Measurements from ENCODE around the gene GTF3A.

Gene GTF3A

DNA sequence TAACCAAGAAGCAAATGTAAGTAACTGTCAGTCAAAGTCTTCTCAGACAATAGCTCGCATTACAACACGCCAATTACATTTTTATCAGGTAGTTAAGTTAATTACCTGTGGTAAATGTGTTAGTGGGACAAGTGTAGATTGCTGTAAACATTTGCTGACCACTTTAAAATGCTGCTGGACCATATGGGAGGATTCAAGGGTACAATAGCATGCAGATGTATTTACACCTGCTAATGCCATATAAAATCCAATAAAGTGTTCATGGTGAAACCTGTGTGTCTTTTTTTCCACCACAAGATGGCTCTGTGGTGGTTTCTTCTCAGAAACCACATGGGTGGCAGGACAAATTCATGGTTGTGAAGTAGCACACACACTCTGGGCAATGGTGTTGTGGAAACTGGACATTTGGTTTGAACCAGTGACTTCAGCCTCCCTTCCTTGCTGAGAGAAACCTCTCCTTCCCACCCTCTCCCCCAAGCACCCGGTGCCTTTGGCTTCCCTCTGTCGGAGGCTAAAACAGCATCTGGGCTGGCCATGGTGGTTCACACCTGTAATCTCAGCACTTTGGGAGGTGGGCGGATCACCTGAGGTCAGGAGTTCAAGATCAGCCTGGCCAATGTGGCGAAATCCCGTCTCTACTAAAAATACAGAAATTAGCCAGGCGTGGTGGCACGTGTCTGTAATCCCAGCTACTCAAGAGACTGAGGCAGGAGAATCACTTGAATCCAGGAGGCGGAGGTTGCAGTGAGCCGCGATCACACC is 18.1 kb upstream of the GTF3A start:
- peak; percentile 44 to 71 for DNase-seq

DNA sequence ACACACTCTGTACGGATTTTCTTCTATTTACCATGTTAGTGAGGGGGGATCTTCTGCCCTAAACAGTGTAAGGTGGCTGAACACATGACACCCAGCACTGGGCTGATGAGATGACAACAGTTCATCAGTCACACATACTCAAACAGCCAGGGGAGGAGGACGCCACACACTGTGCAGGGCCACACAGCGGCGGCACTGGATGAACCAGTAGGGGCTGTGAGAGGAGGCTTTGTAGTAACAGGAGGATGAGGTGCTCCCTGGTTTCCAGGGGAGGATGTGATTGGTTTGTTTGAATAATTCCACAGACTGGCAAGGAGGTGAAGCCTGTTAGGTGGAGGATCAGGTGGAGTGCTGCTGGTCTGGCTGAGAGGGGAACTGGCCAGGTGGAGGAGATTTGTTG is 16.3 kb upstream of the GTF3A start:
- no peak for DNase-seq

DNA sequence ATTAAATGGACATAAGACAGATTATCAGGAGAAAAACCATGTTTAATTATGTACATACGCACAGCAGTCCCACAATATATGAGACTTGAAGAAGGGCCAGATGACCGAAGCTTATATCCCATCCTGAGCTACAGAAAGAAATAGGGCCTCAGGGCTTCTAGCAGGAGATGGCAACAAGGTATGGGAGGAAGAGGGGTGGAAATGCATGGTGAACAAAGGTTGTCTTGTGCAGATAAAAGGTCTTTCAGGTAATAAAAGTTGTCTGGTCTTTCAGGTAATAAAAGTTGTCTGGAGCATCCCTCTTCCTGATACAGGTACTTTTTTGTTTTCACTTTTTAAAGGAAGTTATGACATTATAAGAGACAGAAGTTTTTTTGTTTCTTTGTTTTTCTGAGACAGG is 15.4 kb upstream of the GTF3A start:
- no peak for DNase-seq

DNA sequence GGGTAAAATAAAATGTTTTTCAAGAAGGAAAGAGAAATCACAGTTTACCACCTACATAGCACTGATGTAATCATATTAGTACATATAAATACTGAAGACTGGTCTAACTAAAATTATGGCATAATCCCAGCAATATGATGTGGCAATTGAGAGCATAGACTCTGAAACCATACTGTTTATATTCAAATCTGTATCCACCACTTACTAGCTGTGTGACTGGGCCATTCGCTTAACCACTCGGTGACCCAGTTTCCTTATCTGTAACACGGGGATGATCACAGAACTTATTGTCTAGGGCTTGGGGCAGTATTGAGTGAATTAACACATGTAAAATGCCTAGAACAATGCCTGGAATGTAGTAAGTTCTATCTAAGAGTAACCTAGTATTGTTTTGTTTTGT is 13.1 kb upstream of the GTF3A start:
- DNase-seq = no peak

DNA sequence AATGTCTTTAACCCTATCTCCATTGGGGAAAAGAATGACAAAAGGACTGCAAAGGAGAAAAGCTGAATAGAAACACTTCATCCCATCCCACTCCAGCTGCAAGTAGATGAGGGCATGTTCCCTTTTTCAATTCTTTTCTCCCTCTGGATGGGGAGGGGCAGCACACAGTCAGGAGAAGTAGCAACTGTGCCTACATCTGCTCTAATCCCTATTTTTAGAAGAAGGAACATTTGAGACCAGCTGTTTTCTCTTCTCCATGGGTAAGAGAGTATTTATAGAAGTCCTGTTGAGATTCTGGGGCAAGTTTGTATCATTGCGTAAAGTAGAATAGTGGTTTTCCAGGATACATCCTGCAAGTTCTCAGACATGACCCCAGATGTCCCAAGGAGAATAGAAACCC is 9.3 kb upstream of the GTF3A start:
- no peak for DNase-seq

DNA sequence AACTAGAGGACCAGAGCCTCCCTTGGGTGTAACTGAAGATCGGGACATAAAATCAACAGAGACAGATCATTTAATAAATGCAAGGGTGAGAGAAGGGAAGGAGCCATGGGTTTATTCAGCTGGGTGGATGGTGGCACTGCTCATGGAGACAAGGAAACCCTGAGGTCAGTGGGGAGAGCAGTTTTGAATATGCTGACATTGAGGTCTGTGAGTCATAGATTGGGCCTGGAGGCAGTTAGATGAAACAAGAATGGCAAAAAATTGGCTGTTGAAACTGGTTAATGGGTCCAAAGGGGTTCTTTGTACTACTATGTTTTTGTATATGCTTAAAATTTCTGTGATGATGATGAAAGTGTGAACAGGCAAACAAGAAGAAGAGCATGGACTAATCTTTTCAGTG is 5.1 kb upstream of the GTF3A start:
- DNase-seq = no peak

DNA sequence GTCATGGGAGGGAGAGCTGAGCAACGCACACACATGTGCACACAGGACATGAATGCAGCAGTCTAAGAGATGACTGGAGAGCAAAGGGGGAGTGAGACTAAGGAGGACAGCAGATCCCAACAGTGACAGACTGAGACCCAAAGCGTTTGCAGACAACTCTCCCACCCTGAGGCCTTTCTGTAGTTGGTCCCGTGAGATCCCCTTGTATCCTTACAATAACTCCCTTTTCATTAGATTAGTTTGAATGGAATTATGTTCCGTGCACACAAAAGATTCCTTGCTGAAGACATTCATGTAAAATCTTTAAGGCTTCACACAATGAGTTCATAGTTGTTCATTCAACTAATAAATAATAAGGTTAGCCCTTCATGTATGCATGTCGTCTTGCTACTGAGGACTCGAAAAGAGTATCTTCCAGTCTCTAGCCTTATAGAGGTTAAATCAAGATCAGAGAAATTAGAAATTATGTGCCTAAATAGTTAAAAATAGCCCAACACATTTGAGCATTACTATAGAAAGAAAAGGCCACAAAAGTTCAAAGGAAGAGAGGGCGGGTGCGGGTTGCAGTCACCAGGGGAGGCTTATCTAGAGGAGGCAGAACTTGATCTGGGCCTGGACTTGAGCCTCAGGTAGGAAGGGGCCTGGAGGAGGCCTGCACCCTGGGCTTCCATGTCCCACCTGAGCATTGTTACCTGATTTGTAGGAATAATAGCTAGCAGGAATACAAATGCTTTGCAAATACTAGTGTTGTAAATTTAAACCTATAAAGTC is 3.1 kb upstream of the GTF3A start:
- no peak for DNase-seq

DNA sequence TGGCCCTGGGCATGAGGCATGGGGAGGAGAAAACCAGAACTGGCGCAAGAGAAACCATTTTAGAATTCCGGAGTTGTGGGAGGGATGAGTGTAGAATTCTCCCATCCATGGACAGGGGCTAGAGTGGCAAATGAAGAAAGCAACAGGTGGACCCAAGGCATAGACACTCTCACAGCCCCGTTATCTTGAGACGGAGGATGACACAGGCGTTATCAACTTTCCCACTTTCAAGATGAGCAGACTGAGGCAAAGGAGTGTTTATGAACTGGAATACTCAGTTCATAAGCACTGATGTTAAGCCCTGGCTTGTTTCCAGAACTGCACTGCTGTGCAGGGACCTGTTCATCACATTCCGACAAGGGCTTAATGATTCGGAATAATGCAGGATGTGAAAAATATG is 1.1 kb upstream of the GTF3A start:
- no peak for DNase-seq

DNA sequence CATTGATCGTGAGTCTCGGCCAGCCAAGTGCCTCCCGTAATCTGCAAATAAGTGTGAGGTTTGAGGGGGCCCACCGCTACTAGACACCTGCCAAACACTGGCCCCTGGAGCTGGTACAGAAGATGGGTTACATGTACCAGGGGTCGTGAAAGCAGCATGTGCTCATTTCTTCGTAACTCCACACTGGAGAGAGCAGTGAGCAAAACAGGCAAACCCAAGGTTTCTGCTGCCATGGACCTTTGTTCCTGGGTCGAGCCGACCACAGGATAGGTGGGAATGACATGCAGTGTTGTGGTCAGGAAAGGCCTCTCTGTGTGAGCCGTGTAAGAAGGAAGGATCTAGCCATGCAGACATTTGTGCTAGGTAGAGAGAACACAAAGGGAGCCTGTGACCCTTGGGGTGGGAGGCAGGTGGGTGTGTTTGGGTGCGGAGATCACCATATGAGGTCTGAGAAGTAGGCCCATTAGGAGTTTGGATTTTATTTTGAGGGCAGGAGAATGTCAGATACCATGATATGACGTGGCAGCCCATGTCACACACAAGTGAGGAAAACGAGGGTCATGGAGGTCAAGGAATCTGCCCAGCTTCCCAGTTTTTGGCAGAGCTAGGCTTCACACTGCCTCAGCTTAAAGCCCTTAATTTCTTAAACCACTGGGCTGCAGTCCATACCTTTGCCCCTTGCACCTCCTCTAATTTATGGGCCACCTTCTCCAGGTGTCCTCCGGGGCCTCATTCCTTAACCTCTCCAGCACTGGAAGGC is 919 bp downstream of the GTF3A start:
- DNase-seq = peak in 1 of 2 donors; percentile 26

DNA sequence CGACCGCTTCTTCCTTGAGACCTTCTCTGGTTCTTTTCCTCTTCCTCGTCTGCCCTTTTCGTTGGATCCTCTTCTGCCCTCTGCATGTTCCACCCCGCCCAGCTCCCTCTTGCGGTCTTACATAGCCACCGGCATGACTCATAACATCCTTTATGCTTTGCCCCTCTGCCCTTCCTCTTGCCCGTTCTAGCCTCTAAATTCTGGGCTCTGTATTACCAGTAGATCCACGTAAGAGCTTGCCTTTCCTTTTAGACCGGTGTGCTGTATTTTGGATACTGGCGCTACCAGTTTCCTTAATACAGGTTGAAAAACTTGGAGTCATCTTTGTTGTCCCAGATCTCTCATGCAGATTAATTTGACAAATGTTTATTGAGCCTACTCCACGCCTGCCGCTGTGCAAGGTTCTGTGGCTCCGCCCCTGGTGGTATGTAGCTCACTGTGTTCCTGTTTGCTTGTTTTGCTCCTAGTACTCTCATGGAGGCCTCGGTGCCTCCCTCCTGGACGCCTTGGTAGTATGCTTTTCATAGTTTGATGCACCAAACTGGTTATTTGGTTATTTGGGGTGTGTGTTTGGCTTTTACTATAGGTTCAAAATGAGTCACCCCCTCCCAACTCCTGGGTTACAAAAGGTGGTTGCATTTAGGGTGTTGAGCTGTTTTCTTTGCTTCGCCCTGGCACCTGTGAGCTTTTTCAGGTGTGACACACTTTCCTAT is 1.7 kb downstream of the GTF3A start:
- DNase-seq = peak; percentile 77 to 81

DNA sequence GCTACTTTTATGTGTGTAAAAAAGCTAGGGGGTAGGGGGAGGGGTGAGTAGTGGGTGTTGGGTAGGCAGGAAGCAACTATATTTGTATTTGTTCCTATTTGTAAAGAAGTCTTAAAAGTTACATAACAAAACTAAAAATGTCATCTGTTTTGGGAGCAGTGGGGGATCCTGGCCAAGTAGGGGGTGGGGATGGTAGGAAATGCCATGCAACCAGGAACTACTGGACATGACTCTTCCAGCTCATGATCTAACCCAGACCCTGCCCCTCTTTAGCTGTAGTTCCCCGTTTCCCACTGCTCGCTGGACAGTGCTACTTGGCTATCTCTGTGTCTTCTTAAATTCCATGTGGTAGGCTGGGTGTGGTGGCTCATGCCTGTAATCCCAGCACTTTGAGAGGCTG is 3.2 kb downstream of the GTF3A start:
- DNase-seq = peak; percentile 9 to 34

DNA sequence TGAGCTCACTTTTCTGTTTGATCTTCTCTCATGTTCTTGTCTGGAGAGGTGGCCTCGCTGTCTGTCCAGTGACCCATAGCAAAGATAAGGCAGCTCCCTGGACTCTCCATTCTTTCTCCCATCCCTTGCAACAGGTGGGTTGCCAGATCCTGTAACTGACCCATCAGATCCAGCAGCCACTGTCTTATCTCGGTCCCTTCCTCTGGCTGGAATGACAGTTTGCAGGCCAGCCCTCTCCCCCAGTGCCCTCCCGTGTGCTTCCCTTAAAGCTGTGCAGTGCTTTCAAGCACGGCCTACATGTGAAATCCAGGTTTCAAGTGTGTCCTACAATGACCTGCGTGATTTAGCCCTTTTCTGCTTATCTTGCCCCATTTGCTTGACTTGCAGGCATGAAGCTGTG is 3.7 kb downstream of the GTF3A start:
- DNase-seq = no peak

DNA sequence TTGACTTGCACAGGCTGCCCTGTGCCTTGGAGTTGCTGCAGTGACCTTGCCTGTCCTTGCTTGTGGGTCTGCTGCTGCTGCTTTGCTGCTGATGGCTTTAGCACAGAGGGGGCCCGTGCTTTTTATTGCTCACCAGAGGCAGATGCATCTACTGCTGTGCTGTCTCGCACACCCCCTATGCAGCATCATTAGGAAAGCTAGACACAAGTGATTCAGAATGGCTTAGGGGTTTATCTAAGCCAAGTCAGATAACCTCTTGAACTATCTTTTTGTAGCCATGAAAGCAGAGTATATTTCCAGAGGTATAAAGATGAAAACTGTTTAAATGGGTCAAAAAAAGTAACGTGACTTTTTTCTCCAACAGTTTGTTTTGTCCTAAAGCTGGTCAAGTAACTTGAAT is 7.8 kb downstream of the GTF3A start:
- no peak for DNase-seq

DNA sequence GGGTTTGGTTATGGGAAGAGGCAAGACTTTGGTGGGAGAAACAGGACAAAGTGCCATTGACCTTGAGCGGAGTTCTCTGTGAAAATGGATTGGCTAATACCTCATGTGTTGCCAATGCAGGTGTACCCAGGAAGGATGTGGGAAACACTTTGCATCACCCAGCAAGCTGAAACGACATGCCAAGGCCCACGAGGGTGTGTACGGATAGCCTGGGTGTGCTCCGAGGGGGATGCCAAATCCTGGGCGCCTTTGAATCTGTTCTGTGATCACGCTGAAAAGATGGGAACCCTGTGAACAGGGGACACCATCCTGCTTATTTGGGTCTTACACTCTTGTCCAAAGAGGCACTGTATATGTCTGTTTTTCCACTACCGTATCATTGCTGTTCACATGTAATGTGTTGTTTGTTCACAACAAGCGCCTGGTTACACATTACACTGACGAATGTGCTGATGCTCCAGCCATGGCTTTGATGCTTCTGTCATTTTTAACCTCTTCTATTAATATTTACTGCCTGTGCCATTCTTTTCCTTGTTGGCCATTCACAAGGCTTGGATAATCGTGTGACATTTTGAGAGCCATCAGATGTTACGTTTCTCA is 8.3 kb downstream of the GTF3A start:
- peak in 1 of 2 donors; percentile 47 for DNase-seq

DNA sequence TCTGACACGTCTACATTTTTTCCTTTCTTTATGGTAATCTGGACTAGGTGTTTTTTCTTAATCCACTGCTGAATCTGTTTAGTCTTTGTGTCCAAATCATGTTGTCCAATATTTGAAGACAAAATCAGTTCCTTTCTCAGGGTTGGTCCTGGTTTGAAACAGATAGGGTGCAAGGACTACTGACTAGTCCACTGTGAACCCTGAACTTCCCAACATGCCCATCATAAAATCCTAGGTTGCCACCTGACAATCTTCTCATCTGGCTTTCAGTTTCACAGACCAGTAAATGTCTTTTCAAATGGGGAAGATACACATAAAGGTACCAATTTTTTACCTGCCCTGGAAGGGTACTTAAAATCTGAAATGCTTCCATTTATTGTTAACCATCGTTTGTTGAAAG is 12.7 kb downstream of the GTF3A start:
- DNase-seq = no peak

DNA sequence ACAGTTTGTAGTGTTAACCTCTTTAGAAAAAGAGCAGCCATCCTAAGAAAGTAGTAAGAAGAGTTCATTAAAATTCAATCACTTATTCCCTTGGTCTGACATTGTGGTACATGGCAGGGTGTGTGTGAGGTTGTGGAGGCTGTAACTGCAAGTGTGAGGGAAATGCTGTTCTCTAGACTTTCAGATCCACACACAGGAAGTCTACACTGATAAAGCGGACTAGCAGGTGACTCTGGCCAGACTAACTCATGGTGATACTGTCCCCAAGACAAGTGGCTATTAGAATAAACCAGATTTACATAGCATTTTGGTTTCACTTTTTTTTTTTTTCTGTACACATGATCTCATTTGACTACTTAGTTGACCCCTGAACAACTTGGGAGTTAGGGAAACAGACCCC is 16.0 kb downstream of the GTF3A start:
- DNase-seq = no peak

DNA sequence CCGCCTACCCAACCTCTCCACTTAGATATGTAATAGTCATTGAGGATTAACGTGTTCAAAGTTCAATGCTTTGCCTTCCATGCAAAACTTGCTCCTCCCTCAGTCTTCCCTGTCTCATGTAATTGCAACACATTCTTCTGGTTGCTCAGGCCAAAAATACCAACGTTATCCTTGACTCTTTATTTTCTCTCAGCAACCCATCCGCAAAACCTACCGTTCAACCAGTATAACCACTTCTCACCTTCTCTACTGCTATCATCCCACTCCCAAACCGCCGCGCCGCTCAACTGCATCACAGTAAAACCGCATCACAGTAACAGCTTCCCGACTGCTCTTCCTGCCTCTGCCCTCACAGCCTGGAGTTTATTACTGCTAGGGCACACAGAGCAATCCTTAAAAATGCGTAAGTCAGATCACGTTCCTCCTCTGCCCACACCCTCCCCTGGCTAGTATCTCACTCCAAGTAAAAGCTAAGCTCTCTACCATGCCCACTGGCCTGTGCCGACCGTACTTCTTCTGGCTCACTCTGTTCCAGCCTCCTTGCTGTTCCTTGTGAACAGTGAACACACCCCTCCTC is 17.7 kb downstream of the GTF3A start:
- DNase-seq = peak in 1 of 2 donors; percentile 33

DNA sequence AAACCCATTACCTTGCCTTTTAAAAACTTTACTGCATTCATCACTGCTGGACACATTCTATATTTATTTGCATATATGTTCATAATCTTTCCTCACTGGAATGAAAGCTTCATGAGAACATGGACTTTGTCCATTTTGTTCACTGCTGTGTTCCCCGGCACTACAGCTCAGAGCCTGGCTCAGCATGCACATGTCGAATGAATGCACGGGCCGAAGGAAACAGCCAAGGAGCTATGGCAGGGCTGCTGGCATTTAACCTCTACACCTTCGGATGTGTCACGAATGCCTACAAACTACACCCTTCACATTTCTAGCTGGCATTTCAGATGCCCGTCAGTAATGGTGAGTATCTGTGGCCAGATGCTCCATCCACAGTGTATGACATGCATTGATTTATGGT is 18.4 kb downstream of the GTF3A start:
- no peak for DNase-seq

DNA sequence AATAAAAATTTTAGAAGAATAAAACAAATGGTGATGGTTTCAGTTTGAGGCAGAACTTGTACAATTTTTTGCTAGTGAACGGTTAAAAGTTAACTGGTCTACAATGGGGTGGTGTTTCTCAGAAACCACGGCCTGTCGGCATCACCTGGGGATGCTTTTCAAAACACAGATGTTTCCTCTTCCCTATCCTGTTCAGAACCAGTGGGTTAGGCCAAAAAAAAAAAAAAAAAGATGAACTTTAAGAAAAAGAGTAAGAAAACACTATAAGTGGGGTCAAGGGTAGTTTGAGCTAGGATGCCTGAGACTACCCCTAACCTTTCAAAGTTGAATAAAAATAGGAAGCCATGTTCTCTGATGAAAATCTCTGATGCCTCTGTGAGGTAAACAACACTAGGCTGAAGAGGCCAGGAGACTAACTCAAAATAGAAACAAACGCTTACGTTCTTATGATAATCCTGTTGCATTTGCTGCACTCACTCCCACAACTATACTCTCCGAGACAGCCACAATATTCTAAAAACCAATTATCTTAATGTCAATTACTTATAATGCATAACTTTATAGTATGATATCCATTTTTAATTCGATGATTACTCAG is 22.7 kb downstream of the GTF3A start:
- DNase-seq = peak; percentile 74 to 76

DNA sequence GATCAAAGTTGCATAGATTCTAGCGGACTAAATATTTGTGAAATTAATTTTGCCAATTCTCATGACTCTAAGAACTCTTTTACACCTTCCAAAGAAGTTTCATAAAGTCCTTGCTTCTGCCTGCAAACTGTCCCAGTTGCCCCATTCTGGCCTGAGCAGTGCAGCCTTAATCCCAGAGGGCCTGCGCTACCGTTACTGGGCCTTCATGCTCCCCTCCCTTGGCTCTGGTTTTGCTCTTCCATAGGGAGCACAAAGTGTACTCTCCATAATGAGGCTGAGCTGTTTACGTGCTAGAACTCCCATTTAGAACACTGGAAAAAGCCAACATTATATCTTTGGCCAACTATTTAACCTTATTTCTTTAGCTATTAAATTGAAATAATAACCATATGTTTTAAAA is 23.9 kb downstream of the GTF3A start:
- no peak for DNase-seq

DNA sequence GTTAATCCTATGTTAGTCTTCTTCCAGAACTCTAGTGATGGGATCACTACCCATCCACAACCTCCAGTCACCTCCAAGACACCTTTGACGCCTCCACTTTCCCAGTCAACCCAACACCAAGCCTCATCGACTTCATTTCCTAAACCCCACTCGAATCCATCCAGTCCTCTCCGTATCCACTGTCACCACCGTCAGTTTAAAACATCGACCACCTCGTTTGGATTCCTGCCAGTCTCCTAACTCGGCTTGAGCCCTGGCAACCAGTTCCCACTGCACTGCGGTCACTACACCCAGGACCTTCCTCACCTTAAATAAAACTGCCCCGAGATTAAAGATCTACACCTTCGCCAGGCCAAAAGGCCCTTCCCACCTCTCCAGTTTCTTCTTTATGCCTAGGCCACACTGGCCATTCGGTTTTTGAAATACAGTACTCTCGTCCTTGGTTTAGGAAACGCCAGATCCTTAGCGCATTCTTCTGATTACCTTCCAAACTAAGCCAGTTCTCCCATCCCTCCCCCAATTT is 24.7 kb downstream of the GTF3A start:
- DNase-seq = no peak
